GM18499 (cell line): ENCODE measurements around the gene RASL11B.

Experiments
- ATAC-seq: cut with Tn5 transposase; IDR thresholded peaks from one replicate; pipeline ENCODE4 v1.9.1; 2021; ENCODE audit warnings: moderate number of reproducible peaks; ENCODE audit not compliant: insufficient read depth, unreplicated experiment

The RASL11B gene

DNA sequence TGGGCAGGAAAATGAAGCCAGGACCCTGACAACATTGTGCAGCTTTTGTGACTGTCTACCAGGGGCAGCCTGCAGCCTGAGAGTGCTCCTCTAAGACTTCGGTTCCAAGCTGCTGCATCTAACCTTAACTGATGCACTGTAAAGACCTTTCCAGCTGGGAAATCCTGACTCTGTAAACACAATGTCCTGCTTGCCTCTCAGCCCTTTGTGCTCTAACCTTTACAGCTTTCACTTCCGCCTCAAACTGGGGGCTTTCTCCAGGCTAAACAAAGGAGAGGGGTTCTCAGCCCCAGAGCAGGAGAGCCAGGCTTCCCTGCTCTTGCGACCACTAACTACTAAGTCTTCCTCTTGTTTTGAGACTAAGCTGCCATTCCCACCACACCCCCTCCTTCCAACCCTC is 19.3 kb upstream of the RASL11B start:
- no peak for ATAC-seq

DNA sequence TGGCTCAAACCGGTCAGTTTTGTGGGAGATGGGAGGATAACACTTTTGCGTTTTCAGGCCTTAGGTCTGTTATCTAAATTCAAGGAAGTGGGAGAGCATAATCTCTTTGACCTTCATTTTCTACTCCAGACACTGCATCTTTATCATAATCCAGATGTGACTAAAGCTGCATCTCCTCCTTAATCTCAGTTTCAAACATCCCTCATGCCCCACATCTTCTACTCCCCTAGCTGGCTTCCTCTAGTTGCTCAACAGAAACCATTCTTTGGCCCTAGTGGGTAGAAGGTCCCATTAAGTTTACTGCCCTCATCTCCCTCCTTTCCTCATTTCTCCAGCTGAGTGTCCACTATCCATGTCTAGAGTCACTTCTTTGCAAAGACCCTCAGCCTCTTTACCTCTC is 18.8 kb upstream of the RASL11B start:
- no peak for ATAC-seq

DNA sequence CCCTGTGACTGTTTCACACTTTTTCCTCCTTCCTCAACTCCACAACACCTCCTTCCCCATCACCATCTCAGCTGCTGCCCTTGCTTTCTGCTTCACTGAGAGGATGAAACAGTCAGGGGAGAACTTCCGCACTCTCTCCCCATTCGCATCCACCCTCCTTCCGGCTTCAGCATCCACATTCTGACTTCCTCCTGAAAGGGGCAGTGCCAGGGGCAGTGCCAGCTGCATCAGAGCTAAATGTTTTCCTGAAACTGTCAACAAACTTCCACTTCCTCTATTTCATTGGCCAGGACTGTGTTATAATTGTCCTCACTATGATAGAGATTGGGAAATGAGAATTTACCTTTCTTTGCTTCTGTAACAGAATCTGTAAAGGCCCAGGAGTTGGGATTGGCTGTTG is 18.2 kb upstream of the RASL11B start:
- no peak for ATAC-seq

DNA sequence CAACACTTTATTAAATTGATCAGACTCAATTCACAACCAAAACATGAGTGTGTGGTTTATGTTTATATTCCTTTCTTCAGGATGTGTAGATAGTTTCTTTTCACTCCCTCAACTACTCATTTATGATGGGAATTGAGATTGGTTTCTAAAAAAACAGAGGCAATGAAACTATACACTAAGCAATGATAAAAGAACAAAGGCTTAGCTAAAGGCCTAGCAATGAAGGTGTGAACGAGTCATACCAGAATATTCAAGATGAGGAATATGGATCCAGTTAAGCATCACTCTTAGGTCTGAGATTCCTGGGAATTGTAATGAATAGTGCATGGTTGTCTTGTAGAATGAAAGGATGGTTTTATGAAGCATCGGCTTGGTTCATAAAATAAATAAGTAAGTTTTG is 17.5 kb upstream of the RASL11B start:
- ATAC-seq: no peak

DNA sequence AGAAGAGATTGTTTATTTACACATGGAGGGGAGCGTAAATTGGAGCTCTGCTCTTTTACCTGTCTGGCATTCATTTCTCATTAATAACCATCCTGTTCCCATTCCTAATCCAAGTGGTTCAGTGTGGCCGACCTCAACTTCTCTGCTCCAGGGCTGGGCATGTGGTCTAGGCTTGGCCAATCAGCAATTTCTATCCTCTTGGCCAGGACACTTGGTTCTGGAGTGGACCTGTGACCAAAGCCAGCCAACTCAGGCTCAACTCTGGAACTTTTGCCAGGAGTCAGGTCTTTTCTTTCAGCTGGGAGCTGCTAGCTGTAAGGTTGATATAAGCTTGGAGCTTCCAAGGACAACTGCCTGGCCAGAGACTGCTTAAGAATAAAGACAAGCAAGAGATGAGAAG is 15.6 kb upstream of the RASL11B start:
- ATAC-seq: no peak

DNA sequence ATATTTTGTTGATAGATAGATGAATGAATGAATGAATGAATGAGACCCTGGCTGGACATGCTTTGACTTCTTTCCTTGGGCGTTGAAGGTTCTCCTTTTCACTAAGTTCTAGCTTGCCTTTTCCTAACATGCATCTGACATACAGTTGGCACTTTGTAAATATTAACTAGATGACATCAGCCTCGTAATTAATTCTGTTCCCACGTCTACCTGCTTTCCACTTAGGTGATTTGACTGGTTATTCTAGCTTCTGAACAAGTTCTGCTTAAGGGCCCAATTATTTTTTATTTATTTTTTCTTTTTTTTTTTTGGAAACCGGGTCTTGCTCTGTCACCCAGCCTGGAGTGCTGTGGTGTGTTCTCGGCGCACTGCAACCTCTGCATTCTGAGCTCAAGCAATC is 13.9 kb upstream of the RASL11B start:
- ATAC-seq: no peak

DNA sequence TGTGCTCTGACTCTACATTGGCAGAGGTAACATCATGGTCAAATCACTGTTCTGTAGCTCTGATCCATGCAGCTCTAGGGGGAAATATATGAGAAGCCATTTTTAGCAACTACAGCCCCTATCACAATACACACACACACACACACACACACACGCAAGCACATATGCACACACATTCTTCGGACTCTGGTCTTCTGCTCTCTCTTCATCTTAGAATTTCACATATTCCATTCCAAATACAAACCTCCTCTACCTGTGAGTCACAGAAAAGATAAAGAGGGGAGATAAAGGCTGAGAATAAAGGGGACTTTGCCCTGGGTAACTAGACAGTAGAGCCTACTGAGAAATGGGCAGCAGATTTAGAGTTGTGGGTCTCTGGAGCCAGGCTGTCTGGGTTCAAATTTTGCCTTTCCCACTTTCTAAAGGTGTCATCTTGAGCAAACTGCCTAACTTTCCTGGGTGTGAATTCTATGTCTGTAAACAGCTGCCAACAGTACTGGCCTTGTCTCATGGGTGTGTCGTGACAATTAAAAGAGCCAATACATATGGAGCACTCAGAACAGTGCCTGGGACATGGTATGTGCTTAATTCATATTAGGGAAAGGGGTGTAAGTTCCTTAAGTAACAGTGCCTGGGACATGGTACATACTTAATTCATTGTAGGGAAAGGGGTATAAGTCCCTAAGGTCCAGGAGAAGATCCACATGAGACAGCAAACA is 11.6 kb upstream of the RASL11B start:
- no peak for ATAC-seq

DNA sequence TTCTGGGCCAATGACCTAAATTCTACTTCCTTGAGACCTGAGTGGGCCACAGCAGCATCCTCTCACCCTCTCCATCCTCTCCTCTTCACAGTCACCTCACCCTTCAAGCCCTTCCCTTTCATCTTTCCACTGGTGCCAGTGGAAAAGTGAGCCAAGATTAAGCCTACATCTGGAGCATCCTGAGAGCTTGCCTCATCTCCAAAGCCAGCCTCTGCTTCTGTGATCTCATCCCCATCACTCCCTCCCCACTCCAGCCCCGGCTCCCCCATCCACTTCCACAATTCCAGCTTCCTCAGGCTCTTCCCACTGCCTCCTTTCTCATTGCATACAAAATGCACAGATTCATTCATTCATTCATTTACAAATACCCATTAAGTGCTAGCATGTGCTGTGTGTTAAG is 10.1 kb upstream of the RASL11B start:
- no peak for ATAC-seq

DNA sequence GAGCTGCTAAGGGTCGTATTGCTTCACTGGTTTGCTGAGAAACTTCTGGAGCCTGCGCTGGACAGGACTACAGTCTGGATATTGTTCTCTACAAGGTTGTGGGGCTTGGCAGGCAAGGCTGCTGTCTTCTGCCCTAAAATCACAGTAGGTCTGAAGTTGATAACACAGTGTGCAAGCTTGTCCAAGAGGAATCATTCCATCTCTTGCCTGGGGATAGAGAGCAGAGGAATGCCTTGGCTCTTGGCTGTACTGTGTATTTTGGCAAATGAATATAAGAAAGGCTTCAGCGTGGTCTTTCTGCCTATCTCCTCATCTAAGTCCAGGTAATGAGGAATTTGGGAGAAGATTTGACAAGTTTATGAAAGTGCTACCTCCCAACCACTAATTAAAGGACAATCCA is 9.4 kb upstream of the RASL11B start:
- no peak for ATAC-seq

DNA sequence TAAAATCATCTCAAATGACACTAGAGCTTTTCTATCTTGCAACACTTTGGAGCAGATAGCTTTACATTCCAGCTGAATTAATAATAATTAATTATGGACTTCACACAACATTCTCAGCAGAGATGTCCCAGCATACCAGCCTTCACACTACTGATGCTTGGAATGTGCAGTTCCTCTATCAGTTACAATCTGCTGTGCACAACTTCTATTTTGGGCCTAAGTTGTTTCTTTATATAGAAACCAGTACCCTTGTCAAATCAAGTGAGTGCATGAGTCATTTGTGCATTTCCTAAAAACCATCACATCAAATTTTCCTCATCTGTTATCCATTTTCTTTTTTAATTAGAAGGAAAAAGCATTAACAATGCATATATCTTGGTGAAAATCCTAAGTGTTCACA is 8.8 kb upstream of the RASL11B start:
- no peak for ATAC-seq

DNA sequence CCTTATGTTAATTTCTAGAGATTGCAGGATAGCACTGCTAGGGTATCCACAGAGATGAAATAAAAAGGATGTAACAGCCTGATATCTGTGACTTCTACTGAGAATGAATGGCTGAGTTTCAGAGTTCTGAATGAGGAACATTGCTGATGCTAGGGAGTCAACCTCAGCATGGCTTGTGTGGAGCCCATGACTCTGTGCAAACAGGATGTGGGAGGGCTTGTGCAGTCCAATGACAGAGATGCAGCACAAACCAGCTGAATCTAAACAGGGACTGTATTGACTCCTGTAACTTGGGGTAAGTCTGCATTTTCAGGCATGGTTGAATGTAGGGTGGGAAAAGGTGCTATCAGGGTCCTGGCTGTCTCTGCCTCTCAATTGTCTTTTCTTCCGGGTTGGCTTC is 5.3 kb upstream of the RASL11B start:
- no peak for ATAC-seq

DNA sequence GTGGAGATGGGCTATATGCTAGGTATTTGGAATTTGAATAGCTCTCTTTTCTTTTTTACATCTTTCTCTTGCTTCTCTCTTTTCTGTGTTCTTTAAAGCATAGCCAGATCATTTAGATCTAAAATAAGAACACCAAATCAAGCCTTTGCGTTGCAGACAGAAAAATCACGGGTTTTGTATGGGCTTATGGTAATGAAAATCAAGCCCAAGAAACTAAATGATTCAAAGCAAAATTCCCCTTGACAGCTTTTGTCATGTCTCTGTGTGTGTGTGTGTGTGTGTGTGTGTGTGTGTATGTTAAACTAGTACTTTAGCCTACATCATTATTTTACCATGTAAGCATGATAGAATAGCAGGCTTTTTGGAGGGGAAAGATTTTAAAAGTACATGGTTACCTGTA is 1.8 kb upstream of the RASL11B start:
- no peak for ATAC-seq

DNA sequence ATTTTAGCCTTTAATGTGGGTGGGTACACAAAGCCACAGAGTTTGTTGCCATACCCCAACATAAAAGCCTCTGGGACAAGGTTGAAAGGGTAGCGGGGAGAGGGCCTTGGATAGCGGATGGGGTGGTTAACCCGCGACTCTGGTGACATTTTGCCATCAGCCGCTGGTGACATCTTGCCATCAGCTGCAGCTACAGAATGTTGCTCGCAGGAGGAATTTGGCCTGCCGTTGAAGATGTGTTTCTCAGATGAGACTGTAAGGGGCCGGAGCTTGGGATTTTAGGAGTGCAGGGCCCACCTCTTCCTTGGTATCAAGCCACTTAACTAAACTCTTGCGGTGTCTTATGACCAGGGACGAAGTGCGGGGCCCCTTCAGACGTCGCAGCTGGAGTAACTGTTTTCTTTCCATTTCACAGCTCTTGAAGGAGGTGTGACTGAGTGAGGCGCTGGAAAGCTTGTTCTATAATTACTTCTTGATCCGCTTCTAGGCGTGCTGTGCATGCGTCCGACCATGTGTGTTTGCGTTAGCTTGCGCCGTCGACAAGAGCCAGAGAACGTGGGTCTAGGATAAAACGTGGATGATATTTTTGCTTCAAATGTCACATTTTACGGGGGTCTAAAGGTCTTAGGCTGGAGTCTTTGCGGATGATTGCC is 820 bp upstream of the RASL11B start:
- no peak for ATAC-seq

DNA sequence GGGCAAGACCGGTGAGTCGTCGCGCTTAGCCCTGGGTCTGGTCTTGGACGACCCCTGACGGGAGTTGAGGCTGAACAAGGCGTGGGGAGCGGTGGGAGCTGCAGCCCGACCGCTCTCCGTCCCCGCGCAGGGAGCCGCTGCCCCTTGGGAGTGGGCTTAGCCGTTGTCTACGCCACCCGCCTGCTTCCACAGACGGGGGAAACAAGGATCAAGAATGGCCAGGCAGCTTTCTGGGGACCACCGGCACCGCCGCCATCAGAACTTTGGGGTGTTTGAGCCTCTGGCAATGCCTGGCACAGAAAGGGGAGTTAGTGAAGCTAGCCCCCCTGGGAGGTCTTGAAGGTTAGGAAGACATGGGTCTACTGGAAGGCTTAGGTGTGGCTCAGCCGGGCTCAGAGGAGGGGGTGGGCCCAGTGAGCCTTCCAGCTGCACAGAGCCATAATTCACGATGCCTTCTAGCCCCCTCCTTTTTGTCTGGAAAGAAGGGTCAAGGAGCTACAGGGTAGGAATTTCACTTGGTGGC is 583 bp downstream of the RASL11B start:
- ATAC-seq: no peak

DNA sequence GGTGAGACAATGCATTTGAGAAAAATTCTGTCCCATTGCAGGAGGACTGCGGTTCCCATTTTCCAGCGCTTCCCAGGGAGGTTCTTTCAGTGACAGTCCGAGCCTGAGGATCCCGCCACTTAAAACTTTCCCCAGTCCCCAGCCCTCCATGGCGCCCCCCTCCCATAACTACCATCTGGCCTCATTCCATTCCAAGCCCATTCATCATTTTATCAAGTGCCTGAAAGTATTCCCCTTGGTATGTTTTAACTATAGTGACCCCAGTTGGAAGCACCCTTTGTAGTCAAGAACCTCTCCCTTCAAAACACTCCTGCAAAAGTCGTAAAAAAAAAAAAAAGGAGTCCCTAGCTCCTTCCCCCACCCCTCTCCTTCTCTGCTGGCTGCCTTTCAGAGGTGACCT is 1.2 kb downstream of the RASL11B start:
- ATAC-seq: no peak

DNA sequence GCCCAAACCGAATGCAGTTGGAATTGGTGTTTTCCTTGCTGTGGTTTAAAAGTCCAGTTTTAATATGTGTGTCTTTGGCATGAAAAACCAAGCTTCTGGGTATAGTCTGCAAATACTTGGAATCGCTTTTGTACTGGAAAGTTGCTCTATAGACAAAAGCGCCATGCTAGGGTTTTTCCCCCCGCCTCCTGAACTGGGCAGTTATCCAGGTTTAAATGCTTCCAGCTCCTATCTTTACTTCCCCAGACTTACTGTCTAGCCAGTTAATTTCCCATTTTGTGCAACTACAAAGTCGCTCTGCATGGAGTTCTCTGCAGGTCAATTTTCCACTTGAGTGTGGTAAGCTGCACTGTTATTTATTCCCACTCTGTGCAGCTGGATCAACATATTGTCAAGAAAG is 2.7 kb downstream of the RASL11B start:
- no peak for ATAC-seq

DNA sequence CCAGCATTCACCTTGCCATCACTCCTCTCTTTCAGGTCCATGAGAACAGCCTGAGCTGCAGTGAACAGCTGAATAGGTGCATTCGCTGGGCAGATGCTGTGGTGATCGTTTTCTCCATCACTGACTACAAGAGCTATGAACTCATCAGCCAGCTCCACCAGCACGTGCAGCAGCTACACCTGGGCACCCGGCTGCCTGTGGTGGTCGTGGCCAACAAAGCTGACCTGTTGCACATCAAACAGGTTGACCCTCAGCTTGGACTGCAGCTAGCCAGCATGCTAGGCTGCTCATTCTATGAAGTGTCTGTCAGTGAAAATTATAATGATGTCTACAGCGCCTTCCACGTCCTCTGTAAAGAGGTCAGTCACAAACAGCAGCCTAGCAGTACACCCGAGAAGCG is 3.2 kb downstream of the RASL11B start:
- no peak for ATAC-seq

DNA sequence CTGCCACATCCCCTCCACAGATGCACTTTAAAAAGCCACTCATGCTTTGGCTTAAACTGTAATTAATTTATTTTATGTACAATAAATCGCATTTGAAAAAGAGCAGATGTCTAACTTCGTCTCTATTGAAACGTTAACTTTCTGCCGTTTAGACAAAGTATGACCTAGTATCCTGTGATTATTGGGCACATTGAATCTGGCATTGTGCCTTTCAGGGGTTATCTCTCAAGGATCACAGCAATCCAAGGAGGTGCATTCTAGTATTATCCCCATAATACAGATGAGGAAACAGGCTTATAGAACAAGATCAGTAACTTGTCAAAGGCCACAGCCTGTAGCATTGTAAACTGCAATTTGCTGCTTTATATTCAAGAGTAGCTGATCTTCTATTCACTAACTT is 4.6 kb downstream of the RASL11B start:
- ATAC-seq: no peak

DNA sequence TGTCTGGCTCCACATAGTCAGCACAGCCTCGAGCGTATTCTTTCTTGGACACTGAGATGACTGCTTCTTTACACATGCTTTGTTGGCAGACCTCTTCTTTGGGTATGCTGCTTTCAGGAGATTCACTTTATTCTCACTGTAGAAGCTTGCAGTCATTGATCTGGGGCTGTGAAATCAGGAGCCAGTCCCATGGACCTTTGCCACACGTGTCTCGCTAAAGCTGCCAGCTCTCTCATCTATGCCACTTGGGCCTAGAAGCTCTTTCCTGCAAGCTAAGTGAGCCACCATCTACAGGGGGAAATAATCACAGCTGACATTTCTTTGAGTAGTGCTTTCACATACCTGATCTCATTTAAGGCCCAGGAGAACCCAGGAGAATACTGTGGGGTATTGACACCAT is 5.0 kb downstream of the RASL11B start:
- no peak for ATAC-seq

DNA sequence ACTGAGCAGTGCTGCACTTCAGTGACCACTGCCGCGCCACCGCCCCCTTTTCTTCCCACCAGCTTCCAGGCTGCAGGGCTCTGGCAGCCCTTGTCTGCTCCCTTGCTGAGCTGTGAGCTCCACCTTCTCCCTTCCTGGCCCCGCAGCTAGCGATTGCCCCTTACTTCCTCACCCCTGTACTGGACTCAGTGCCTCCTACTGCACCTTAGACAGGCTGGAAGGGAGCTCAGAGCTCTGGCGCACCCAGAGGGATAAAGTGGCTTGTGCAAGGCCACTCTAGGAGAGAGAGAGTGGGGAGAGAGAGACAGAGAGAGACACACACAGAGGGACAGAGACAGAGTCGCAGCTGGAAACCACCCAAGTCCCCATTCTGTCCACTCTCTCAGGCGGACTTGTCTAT is 6.0 kb downstream of the RASL11B start:
- ATAC-seq: no peak

DNA sequence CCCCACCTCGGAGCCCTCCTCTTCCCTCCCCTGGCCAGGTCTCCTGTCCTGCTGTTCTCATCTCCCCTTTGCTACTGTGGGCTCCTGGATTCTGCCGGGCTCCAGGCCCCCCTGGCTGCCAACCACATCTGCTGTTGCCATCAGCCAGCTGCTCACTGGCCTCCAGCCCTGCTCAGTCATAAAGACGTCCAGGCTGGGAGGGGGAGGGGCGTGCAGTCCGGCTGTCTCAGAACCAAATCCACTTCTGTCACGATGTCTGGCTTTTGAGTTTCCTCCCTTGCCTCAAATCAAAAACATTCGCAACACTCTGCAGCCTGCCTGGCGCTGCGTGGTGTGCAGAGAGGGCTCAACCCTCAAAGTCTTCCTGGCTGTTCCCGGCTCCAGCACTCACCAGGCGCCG is 7.1 kb downstream of the RASL11B start:
- ATAC-seq: no peak

DNA sequence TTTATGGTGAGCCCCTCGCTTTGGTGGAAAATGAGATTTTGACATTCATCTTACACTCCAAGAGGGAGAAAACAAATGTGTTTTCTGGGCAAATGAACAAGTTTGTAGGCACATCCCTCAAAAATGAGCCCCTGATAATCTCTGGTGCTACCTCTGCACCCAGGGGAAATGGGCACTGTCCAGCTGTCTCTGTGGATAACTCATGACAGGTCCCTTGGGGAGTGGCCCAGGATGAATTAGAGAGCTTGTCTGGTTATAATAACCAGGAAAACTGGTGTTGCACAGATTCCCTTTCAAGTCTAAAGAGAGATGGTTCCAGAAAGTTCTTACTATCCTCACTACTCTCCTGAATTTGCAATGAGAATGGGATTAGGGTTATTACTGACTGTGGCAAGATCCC is 7.5 kb downstream of the RASL11B start:
- ATAC-seq: no peak
